ENCODE measurements around the gene NUBP1.
"Not testable (repeated sequence)": the region's sequence is repeated elsewhere in the genome, so short reads cannot be mapped to it uniquely, and the experiment has no call there.

Gene NUBP1

DNA sequence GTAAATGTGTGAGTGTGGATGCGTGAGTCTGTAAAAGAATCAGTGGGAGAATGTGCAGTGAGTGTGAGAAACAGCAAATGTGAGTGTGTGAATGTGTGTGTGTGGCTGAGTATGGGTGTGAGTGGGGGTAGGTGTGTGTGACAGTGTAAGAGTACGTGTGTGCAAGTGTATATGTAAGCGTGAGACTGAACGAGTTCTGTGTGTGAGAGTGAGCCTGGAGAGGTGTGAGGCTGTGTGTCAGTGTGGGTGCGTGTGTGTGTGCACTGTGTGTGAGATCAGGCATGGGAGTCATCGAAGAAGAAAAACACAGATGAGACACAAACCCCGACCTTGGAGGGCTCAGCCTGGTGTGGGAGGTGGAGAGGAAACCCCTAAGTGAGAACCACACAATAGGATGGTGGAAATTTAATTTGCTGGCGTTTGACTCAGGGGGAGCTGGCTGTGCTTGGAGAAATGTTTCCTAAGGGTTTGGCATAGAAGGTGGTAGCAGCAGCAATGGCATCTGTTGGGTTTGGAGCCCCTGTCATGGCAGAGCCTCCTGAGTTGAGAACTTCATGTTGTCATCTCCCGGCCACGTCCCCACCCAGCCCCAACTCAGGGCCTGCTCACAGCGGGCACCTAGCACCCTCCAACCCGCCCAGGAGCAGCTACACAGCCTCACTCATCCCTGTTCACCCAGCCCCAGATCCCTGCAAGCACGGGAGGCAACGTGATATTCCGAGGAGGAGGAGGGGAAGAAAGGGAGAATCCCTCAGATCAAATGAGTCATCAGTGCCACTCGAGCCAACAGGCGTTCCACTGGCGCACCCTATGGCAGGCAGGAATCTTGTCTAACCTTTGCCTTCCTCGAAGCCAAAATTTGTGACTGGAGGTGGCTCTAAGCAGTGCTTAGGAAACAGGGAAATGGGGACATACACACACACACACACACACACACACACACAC is 14.3 kb upstream of the NUBP1 start:
- no peak overlapping the region for H3K27ac ChIP-seq
- no peak for TF ChIP-seq ZFX (IDR thresholded peaks at IDR 0.05)
- TF ChIP-seq, protein P1, sequence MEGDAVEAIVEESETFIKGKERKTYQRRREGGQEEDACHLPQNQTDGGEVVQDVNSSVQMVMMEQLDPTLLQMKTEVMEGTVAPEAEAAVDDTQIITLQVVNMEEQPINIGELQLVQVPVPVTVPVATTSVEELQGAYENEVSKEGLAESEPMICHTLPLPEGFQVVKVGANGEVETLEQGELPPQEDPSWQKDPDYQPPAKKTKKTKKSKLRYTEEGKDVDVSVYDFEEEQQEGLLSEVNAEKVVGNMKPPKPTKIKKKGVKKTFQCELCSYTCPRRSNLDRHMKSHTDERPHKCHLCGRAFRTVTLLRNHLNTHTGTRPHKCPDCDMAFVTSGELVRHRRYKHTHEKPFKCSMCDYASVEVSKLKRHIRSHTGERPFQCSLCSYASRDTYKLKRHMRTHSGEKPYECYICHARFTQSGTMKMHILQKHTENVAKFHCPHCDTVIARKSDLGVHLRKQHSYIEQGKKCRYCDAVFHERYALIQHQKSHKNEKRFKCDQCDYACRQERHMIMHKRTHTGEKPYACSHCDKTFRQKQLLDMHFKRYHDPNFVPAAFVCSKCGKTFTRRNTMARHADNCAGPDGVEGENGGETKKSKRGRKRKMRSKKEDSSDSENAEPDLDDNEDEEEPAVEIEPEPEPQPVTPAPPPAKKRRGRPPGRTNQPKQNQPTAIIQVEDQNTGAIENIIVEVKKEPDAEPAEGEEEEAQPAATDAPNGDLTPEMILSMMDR (conservative IDR thresholded peaks at IDR 0.05): no peak

DNA sequence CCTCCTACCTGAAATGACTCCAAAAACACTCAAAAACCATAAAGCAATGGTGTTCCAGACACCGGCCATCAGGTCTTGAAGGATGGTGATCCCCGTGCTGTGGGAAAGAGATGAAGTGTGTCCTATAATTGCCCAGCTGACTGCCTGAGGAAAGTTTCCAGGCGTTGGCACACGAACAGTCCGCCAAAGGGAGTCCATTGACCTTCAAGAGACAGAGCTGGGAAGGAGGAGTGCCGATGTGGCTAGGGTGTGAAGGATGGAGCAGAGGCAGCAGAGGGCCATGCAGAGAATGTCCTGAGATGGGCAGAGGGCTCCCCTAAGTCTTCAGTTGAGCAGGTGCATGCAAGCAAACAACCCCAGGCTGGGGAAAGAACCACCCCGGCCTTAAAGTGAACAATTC is 11.9 kb upstream of the NUBP1 start:
- TF ChIP-seq, protein P1 (conservative IDR thresholded peaks at IDR 0.05): no peak
- no peak for TF ChIP-seq ZFX (IDR thresholded peaks at IDR 0.05)
- no peak overlapping the region for H3K27ac ChIP-seq

DNA sequence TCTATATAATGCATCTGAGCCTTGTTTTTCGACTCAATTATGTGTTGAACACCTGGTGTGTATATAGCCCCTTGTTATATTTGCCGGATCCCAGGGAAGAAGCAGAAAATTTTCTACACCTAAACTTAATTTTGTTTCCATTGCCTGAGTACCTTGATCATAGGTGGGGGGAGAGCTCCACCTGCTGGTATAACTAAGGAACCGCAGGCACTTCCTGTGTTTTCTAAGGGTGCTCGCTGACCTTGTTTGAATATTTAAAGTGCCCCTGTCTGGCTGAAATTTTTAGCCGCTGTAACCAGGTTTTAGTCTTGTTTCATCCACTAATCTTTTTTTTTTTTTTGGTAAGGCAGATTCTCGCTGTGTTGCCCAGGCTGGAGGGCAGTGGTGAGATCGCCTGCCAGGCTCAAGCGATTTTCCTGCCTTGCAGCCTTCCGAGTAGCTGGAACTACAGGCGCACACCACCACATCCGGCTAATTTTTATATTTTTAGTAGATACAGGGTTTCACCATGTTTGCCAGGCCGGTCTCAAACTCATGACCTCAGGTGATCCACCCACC is 6.5 kb upstream of the NUBP1 start:
- peak overlapping the region; percentile 22; the same call in 1 of the 2 replicates for H3K27ac ChIP-seq
- TF ChIP-seq, protein P1 (conservative IDR thresholded peaks at IDR 0.05): peak; percentile 93
- TF ChIP-seq ZFX (IDR thresholded peaks at IDR 0.05): no peak

DNA sequence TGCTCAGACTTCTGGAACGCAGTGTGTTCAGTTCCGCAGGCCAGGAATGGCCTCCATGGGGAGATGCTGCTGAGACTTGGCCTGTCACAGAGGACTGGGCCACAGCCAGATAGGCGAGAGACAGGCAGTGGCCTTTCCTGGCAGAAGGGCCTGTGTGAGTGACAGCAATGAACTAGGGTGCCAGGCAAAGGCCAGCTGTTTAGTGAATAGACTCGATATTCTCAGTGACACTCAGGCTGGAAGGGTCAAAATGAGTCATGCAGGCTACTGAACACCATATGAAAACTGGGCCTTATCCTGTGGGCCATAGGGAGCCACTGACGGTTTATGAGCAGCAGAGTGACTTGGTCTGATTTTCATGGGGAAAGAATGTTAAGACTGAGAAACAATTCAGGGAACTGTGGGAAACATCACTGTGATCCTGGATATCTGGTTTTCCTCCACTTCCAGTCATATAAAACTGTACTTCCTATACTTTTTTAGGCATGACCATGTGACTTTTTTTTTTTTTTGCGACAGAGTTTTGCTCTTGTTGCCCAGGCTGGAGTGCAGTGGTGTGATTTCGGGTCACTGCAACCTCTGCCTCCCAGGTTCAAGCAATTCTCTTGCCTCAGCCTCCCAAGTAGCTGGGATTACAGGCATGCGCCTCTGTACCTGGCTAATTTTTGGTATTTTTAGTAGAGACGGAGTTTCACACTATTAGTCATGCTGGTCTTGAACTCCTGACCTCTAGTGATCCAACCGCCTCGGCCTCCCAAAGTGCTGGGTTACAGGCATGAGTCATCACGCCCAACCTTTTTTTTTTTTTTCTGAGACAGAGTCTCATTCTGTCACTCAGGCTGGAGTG is 5.2 kb upstream of the NUBP1 start:
- TF ChIP-seq ZFX (IDR thresholded peaks at IDR 0.05): no peak
- TF ChIP-seq, protein P1 (conservative IDR thresholded peaks at IDR 0.05): no peak
- H3K27ac ChIP-seq: no peak overlapping the region

DNA sequence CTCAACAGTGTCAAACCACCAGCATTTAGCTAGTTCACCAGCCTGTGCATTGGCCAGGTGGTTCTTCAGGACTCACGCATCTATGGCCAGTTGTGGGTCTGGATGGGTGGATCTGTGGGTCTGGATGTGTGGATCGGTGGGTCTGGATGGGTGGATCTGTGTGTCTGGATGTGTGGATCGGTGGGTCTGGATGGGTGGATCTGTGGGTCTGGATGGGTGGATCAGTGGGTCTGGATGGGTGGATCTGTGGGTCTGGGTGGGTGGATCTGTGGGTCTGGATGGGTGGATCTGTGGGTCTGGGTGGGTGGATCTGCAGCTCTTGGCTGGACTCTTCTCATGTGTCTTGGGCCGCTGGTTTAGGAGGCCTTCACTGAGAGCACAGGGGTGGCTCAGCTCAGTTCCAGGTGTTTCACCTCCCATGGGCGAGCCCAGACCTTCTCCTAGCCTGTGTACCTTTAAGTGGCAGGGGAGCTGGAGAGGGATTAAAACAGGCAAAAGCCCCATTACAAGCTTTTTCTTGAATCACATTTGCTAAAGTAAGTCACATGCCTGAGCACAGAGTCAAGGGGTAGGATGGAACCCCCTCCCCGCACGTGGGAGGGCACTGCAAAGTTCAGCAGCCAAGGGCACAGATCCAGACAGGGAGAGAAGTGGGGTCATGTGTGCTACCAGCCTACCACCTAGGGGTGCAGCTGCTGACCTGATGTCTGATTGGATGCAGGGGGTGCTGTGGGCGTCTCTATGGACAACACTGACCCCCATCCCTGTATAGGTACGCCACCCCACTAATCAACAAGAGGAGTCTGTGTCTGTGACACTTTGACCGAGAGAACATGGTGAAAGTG is 3.4 kb upstream of the NUBP1 start:
- TF ChIP-seq, protein P1 (conservative IDR thresholded peaks at IDR 0.05): no peak
- TF ChIP-seq ZFX (IDR thresholded peaks at IDR 0.05): no peak
- H3K27ac ChIP-seq: no peak overlapping the region

DNA sequence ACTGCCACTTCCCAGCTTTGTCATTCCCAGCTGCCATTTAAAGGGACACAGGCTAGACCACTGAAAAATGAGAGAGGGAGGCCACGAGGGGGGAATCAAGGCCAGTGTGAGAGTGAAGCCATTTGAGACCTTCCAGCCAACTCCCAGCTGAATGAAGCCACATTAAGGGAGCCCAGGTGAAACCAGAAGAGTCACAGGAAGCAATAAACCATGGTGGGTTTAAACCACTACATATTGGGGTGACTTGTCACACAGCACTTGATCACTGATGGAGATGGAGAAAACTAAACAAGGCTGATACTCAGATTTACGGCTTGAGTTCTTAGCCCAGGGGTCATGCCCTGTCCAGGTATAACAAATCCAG is 2.8 kb upstream of the NUBP1 start:
- TF ChIP-seq, protein P1 (conservative IDR thresholded peaks at IDR 0.05): no peak
- TF ChIP-seq ZFX (IDR thresholded peaks at IDR 0.05): no peak
- no peak overlapping the region for H3K27ac ChIP-seq

DNA sequence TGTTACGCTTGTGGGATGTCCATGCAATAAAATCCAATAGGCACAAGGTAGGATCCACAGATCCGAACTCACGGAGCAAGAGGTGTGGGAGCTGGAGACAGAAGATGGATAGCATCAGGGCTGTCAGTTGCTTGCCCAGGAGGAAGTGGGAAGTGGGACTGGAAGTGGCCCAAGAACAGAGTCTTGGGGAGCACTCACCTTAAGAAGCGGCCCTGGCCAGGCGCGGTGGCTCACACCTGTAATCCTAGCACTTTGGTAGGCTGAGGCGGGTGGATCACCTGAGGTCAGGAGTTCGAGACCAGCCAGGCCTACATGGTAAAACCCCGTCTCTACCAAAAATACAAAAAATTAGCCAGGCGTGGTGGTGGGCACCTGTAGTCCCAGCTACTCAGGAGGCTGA is 2.4 kb upstream of the NUBP1 start:
- not testable (repeated sequence) for H3K27ac ChIP-seq
